HEK293 (cell line): ENCODE data around the gene SURF1.

Experiments used
- CTCF ChIA-PET: fragments of 350-600 bp; formaldehyde crosslinking; extraction: SDS; loops from one replicate; lab custom pipeline; 2021; ENCODE audit warnings: antibody characterized with exemption; lab: Yijun Ruan, JAX
- POLR2A ChIA-PET: fragments of 300-600 bp; formaldehyde crosslinking; extraction: SDS; loops from one replicate; lab custom pipeline; 2020; ENCODE audit warnings: antibody characterized with exemption, inconsistent platforms; lab: Yijun Ruan, JAX
- H3K27ac ChIP-seq: fragments of 200-500 bp; sonication (Bioruptor generic); 2 replicates; pipeline ENCODE4 v1.5.1; 2014; ENCODE audit warnings: low read depth, low read length, control low read depth, inconsistent platforms; ENCODE audit errors: extremely low read depth
- H3K36me3 ChIP-seq, 2 experiments: fragments of 200-500 bp in 1 of 2; sonication (Bioruptor generic) in 1 of 2; 1 replicate in 1 of 2; 2 replicates in 1 of 2; pipeline ENCODE4 v1.5.1; 2014 to 2017; ENCODE audit warnings: inconsistent platforms in 2 of 2, low read length in 2 of 2; ENCODE audit not compliant: control insufficient read depth in 2 of 2, insufficient read depth in 1 of 2
- H3K4me1 ChIP-seq: fragments of 200-500 bp; sonication (Bioruptor generic); 2 replicates; pipeline ENCODE4 v1.5.1; 2014; ENCODE audit warnings: mild to moderate bottlenecking, low read length, inconsistent platforms; ENCODE audit not compliant: control insufficient read depth, insufficient read depth
- H3K4me3 ChIP-seq: 2 replicates; pipeline ENCODE4 v1.5.1; 2011; ENCODE audit warnings: low read depth, mild to moderate bottlenecking, control low read depth, low read length, moderate library complexity
- H3K9me3 ChIP-seq: fragments of 200-500 bp; sonication (Bioruptor generic); 2 replicates; pipeline ENCODE4 v1.5.1; 2014; ENCODE audit warnings: low read depth, low read length, inconsistent platforms; ENCODE audit not compliant: control insufficient read depth, insufficient read depth
- GLIS2 ChIP-seq: fragments of 450-650 bp; formaldehyde crosslinking; IDR thresholded peaks from 2 replicates; pipeline ENCODE4 v1.5.1; 2016; ENCODE audit warnings: missing biosample characterization, missing genetic modification characterization
- MZF1 ChIP-seq: fragments of 450-650 bp; formaldehyde crosslinking; IDR thresholded peaks from 2 replicates; pipeline ENCODE4 v1.5.1; 2017; ENCODE audit warnings: missing biosample characterization, missing genetic modification characterization, borderline replicate concordance
- ZEB2 ChIP-seq: fragments of 450-650 bp; formaldehyde crosslinking; IDR thresholded peaks from 2 replicates; pipeline ENCODE4 v1.5.1; 2016; ENCODE audit warnings: missing biosample characterization, missing genetic modification characterization
- ZFP69B ChIP-seq: fragments of 450-650 bp; formaldehyde crosslinking; IDR thresholded peaks from 2 replicates; pipeline ENCODE4 v1.5.1; 2016; ENCODE audit warnings: missing biosample characterization, missing genetic modification characterization
- ZNF114 ChIP-seq: fragments of 450-650 bp; formaldehyde crosslinking; IDR thresholded peaks from 2 replicates; pipeline ENCODE4 v1.5.0; 2017; ENCODE audit warnings: missing biosample characterization, missing genetic modification characterization
- ZNF184 ChIP-seq: fragments of 450-650 bp; IDR thresholded peaks from 2 replicates; pipeline ENCODE4 v1.5.1; 2018; ENCODE audit warnings: missing biosample characterization, mild to moderate bottlenecking, missing genetic modification characterization
- ZNF292 ChIP-seq: fragments of 450-650 bp; formaldehyde crosslinking; IDR thresholded peaks from 2 replicates; pipeline ENCODE4 v1.5.1; 2016; ENCODE audit warnings: low read depth, missing biosample characterization, missing genetic modification characterization, borderline replicate concordance
- ZNF324 ChIP-seq: fragments of 450-650 bp; formaldehyde crosslinking; IDR thresholded peaks from 2 replicates; pipeline ENCODE4 v1.5.1; 2016; ENCODE audit warnings: missing biosample characterization, missing genetic modification characterization
- ZNF37A ChIP-seq: fragments of 450-650 bp; IDR thresholded peaks from 2 replicates; pipeline ENCODE4 v1.5.1; 2018; ENCODE audit warnings: missing biosample characterization, missing genetic modification characterization
- ZNF423 ChIP-seq: fragments of 450-650 bp; formaldehyde crosslinking; IDR thresholded peaks from 2 replicates; pipeline ENCODE4 v1.5.1; 2016; ENCODE audit warnings: missing biosample characterization, missing genetic modification characterization
- ZNF48 ChIP-seq: fragments of 450-650 bp; formaldehyde crosslinking; IDR thresholded peaks from 2 replicates; pipeline ENCODE4 v1.5.1; 2016; ENCODE audit warnings: missing biosample characterization, missing genetic modification characterization
- ZNF521 ChIP-seq: fragments of 450-650 bp; formaldehyde crosslinking; IDR thresholded peaks from 2 replicates; pipeline ENCODE4 v1.5.1; 2017; ENCODE audit warnings: missing biosample characterization, mild to moderate bottlenecking, missing genetic modification characterization
- ZNF549 ChIP-seq: fragments of 450-650 bp; IDR thresholded peaks from 2 replicates; pipeline ENCODE4 v1.5.1; 2018; ENCODE audit warnings: missing biosample characterization, missing genetic modification characterization, mild to moderate bottlenecking, inconsistent platforms, moderate library complexity
- ZNF777 ChIP-seq: fragments of 450-650 bp; formaldehyde crosslinking; IDR thresholded peaks from 2 replicates; pipeline ENCODE4 v1.5.1; 2017; ENCODE audit warnings: missing biosample characterization, missing genetic modification characterization, borderline replicate concordance
- TF ChIP-seq, protein P1 (sequence below): fragments of 450-650 bp; IDR thresholded peaks from 2 replicates; pipeline ENCODE4 v1.5.1; 2018; ENCODE audit warnings: missing biosample characterization, missing genetic modification characterization
- TF ChIP-seq, protein P2 (sequence below): fragments of 450-650 bp; formaldehyde crosslinking; IDR thresholded peaks from 2 replicates; pipeline ENCODE4 v1.5.1; 2016; ENCODE audit warnings: missing biosample characterization, missing genetic modification characterization
- TF ChIP-seq, protein P3 (sequence below): fragments of 450-650 bp; formaldehyde crosslinking; IDR thresholded peaks from 2 replicates; pipeline ENCODE4 v1.5.1; 2016; ENCODE audit warnings: missing biosample characterization, missing genetic modification characterization
- TF ChIP-seq, protein P4 (sequence below): fragments of 450-650 bp; formaldehyde crosslinking; IDR thresholded peaks from 2 replicates; pipeline ENCODE4 v1.5.1; 2017; ENCODE audit warnings: missing biosample characterization, mild to moderate bottlenecking, missing genetic modification characterization, moderate library complexity
- TF ChIP-seq, protein P5 (sequence below): fragments of 450-650 bp; formaldehyde crosslinking; optimal IDR thresholded peaks from 2 replicates; pipeline ENCODE3; 2016; ENCODE audit warnings: missing biosample characterization, mild to moderate bottlenecking, missing genetic modification characterization
- TF ChIP-seq, protein P6 (sequence below): fragments of 450-650 bp; formaldehyde crosslinking; IDR thresholded peaks from 2 replicates; pipeline ENCODE4 v1.5.1; 2016; ENCODE audit warnings: missing biosample characterization, missing genetic modification characterization
- TF ChIP-seq, protein P7 (sequence below): fragments of 450-650 bp; formaldehyde crosslinking; IDR thresholded peaks from 2 replicates; pipeline ENCODE4 v1.5.1; 2016; ENCODE audit warnings: missing biosample characterization, missing genetic modification characterization, low read depth

Gene SURF1

DNA sequence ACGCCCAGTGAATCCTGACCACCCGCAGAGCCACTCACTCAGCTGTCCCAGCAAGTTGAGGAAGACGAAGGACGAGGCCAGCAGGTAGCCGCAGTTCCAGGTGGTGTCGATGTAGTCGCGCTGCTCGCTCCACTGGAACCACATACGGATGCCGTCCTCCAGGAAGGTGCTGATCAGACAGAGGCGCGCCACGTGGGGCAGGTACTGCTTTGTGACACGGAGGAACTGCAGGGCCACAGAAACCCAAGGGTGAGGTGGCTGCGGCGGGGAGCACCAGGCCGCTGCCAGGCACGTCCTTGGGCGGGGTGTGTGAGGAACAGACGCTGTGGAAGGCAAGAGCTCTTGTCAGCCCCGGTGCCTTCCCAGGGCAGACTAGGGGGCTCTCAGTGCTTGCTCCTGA is 10.9 kb upstream of the SURF1 start:
- H3K4me1 ChIP-seq, result no peaks in the 10 kb centered on the region
- CTCF ChIA-PET, result no interaction called here

DNA sequence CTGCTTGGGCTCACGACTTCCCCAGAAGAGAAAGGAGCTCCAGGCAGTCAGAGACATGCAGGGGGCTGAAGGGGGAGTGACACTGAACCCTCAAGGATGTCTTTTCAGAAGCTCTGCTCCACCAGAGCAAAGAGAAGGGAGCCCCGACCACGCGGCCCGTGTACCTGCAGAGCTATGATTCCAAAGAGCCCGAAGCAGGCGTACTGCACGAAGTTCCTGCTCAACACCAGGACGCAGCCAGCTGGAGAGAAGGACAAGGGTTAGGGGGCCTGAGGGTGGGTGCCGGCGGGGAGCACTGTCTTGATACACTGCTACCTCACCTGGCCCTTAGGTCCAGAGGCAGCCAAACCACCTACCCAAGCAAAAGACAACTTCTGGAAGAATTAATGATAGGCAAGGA is 10.1 kb upstream of the SURF1 start:
- Histone ChIP-seq H3K4me3 (no peak overlapping the region), H3K9me3 (no peaks in the 10 kb centered on the region), H3K4me1 (no peaks in the 10 kb centered on the region), H3K27ac (no peak overlapping the region), H3K36me3 (peaks cover 0 to 93% of the 10 kb centered on the region in 2 experiments; a peak in 2 of 3 replicates)
- ChIA-PET POLR2A (interaction anchor here (0.7 to 5.6 kb wide), 6 partner anchors 8 to 27 kb away, joined by 3 to 35 read pairs (median 12); partner anchors contain the start of genes MED22, RPL7A, SURF1 and SURF4), CTCF (interaction anchor here (0.7 to 0.9 kb wide), 2 partner anchors 13 to 41 kb away, joined by 3 to 4 read pairs; no protein-coding TSS in a partner anchor)
- TF ChIP-seq ZNF184 (tag by site-specific recombination) (no peak), ZEB2 (tag by site-specific recombination) (no peak), ZNF324 (tag by site-specific recombination) (no peak), ZNF549 (tag by site-specific recombination) (no peak), ZNF37A (tag by site-specific recombination) (no peak), GLIS2 (tag by site-specific recombination) (no peak)
- TF ChIP-seq, protein P1, sequence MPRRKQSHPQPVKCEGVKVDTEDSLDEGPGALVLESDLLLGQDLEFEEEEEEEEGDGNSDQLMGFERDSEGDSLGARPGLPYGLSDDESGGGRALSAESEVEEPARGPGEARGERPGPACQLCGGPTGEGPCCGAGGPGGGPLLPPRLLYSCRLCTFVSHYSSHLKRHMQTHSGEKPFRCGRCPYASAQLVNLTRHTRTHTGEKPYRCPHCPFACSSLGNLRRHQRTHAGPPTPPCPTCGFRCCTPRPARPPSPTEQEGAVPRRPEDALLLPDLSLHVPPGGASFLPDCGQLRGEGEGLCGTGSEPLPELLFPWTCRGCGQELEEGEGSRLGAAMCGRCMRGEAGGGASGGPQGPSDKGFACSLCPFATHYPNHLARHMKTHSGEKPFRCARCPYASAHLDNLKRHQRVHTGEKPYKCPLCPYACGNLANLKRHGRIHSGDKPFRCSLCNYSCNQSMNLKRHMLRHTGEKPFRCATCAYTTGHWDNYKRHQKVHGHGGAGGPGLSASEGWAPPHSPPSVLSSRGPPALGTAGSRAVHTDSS (tag by site-specific recombination), result no peak
- TF ChIP-seq, protein P2, sequence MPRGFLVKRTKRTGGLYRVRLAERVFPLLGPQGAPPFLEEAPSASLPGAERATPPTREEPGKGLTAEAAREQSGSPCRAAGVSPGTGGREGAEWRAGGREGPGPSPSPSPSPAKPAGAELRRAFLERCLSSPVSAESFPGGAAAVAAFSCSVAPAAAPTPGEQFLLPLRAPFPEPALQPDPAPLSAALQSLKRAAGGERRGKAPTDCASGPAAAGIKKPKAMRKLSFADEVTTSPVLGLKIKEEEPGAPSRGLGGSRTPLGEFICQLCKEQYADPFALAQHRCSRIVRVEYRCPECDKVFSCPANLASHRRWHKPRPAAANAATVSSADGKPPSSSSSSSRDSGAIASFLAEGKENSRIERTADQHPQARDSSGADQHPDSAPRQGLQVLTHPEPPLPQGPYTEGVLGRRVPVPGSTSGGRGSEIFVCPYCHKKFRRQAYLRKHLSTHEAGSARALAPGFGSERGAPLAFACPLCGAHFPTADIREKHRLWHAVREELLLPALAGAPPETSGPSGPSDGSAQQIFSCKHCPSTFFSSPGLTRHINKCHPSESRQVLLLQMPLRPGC (tag by site-specific recombination), result no peak

More for the DNA sequence above, 10.9 kb upstream of the SURF1 start:
- no peak overlapping the region for H3K4me3 ChIP-seq
- H3K36me3 ChIP-seq, result peaks cover 0 to 93% of the 10 kb centered on the region in 2 experiments; a peak in 2 of 3 replicates
- H3K9me3 ChIP-seq, result no peaks in the 10 kb centered on the region
- no peak for TF ChIP-seq ZNF423
- TF ChIP-seq, protein P3, sequence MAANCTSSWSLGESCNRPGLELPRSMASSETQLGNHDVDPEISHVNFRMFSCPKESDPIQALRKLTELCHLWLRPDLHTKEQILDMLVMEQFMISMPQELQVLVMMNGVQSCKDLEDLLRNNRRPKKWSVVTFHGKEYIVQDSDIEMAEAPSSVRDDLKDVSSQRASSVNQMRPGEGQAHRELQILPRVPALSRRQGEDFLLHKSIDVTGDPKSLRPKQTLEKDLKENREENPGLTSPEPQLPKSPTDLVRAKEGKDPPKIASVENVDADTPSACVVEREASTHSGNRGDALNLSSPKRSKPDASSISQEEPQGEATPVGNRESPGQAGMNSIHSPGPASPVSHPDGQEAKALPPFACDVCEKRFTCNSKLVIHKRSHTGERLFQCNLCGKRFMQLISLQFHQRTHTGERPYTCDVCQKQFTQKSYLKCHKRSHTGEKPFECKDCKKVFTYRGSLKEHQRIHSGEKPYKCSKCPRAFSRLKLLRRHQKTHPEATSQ (tag by site-specific recombination), result no peak
- TF ChIP-seq ZNF777 (tag by site-specific recombination), result no peak
- no peak for TF ChIP-seq ZFP69B
- TF ChIP-seq ZNF521 (tag by site-specific recombination), result no peak
- TF ChIP-seq, protein P4, sequence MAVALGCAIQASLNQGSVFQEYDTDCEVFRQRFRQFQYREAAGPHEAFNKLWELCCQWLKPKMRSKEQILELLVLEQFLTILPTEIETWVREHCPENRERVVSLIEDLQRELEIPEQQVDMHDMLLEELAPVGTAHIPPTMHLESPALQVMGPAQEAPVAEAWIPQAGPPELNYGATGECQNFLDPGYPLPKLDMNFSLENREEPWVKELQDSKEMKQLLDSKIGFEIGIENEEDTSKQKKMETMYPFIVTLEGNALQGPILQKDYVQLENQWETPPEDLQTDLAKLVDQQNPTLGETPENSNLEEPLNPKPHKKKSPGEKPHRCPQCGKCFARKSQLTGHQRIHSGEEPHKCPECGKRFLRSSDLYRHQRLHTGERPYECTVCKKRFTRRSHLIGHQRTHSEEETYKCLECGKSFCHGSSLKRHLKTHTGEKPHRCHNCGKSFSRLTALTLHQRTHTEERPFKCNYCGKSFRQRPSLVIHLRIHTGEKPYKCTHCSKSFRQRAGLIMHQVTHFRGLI (tag by site-specific recombination), result no peak
- no peak for TF ChIP-seq ZNF114
- no peak for TF ChIP-seq MZF1 (tag by site-specific recombination)
- TF ChIP-seq, protein P5, sequence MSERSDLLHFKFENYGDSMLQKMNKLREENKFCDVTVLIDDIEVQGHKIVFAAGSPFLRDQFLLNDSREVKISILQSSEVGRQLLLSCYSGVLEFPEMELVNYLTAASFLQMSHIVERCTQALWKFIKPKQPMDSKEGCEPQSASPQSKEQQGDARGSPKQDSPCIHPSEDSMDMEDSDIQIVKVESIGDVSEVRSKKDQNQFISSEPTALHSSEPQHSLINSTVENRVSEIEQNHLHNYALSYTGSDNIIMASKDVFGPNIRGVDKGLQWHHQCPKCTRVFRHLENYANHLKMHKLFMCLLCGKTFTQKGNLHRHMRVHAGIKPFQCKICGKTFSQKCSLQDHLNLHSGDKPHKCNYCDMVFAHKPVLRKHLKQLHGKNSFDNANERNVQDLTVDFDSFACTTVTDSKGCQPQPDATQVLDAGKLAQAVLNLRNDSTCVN (tag by site-specific recombination), result no peak
- TF ChIP-seq, protein P6, sequence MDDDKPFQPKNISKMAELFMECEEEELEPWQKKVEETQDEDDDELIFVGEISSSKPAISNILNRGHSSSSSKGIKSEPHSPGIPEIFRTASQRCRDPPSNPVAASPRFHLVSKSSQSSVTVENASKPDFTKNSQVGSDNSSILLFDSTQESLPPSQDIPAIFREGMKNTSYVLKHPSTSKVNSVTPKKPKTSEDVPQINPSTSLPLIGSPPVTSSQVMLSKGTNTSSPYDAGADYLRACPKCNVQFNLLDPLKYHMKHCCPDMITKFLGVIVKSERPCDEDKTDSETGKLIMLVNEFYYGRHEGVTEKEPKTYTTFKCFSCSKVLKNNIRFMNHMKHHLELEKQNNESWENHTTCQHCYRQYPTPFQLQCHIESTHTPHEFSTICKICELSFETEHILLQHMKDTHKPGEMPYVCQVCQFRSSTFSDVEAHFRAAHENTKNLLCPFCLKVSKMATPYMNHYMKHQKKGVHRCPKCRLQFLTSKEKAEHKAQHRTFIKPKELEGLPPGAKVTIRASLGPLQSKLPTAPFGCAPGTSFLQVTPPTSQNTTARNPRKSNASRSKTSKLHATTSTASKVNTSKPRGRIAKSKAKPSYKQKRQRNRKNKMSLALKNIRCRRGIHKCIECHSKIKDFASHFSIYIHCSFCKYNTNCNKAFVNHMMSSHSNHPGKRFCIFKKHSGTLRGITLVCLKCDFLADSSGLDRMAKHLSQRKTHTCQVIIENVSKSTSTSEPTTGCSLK (tag by site-specific recombination), result no peak
- TF ChIP-seq ZNF48 (tag by site-specific recombination), result no peak
- no peak for TF ChIP-seq ZNF292
- TF ChIP-seq, protein P7, sequence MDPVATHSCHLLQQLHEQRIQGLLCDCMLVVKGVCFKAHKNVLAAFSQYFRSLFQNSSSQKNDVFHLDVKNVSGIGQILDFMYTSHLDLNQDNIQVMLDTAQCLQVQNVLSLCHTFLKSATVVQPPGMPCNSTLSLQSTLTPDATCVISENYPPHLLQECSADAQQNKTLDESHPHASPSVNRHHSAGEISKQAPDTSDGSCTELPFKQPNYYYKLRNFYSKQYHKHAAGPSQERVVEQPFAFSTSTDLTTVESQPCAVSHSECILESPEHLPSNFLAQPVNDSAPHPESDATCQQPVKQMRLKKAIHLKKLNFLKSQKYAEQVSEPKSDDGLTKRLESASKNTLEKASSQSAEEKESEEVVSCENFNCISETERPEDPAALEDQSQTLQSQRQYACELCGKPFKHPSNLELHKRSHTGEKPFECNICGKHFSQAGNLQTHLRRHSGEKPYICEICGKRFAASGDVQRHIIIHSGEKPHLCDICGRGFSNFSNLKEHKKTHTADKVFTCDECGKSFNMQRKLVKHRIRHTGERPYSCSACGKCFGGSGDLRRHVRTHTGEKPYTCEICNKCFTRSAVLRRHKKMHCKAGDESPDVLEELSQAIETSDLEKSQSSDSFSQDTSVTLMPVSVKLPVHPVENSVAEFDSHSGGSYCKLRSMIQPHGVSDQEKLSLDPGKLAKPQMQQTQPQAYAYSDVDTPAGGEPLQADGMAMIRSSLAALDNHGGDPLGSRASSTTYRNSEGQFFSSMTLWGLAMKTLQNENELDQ (tag by site-specific recombination), result no peak
- no peak overlapping the region for H3K27ac ChIP-seq
- POLR2A ChIA-PET, result interaction anchor here (0.7 to 5.6 kb wide), 6 partner anchors 7 to 28 kb away, joined by 3 to 35 read pairs (median 12); partner anchors contain the start of genes MED22, RPL7A, SURF1 and SURF4
